Caco-2 (cell line): Measurements from ENCODE around the gene PAPSS2. TPM values are rescaled to one million over a fixed set of nuclear protein-coding genes. Genes with fewer than 3 reads are reported as not detected.

Experiments
- BruUV-seq: library from RNA; stranded (reverse); fragments of 400-500 nt; replicated peaks from 2 replicates; lab custom pipeline; 2021; lab: Mats Ljungman, UMichigan
- CTCF ChIA-PET: fragments of 300-600 bp; sonication (Branson Sonifier 250); formaldehyde crosslinking; loops from one replicate; lab custom pipeline; 2022; ENCODE audit warnings: antibody characterized with exemption; lab: Charles Lee
- POLR2A ChIA-PET: fragments of 300-600 bp; sonication (Branson Sonifier 250); formaldehyde crosslinking; loops from one replicate; lab custom pipeline; 2022; ENCODE audit warnings: antibody characterized with exemption; lab: Charles Lee
- DNase-seq, 2 experiments: peaks; one replicate each; pipeline versions ENCODE4 v3.0.0 to v3.0.0-alpha.2; 2020 to 2022
- H3K27me3 ChIP-seq: replicated peaks from 2 replicates; pipeline ENCODE4 v1.6.0; 2011; ENCODE audit warnings: low read length; ENCODE audit not compliant: control insufficient read depth, insufficient read depth
- H3K36me3 ChIP-seq: 2 replicates; pipeline ENCODE4 v1.5.1; 2011; ENCODE audit warnings: low read length; ENCODE audit not compliant: control insufficient read depth, insufficient read depth
- H3K4me1 ChIP-seq: fragments of 250-450 bp; sonication (Bioruptor Pico); 2 replicates; pipeline ENCODE4 v1.5.1; 2020; ENCODE audit warnings: mild to moderate bottlenecking
- H3K4me3 ChIP-seq: 2 replicates; pipeline ENCODE4 v1.5.1; 2011; ENCODE audit warnings: low read depth, mild to moderate bottlenecking, control low read depth, low read length
- H3K9me3 ChIP-seq: fragments of 250-450 bp; sonication (Bioruptor Pico); 2 replicates; pipeline ENCODE4 v1.5.1; 2020; ENCODE audit warnings: mild to moderate bottlenecking, moderate library complexity
- H3K27ac Mint-ChIP-seq: one replicate; pipeline ENCODE4 v1.8.0; 2022; ENCODE audit warnings: mixed read lengths; ENCODE audit not compliant: unreplicated experiment
- H3K27me3 Mint-ChIP-seq: one replicate; pipeline ENCODE4 v1.8.0; 2022; ENCODE audit warnings: mixed read lengths; ENCODE audit not compliant: insufficient read depth, unreplicated experiment
- H3K36me3 Mint-ChIP-seq: one replicate; pipeline ENCODE4 v1.8.0; 2022; ENCODE audit warnings: mild to moderate bottlenecking, mixed read lengths; ENCODE audit not compliant: insufficient read depth, unreplicated experiment
- H3K4me1 Mint-ChIP-seq: one replicate; pipeline ENCODE4 v1.8.0; 2022; ENCODE audit warnings: low read depth, mixed read lengths; ENCODE audit not compliant: unreplicated experiment
- H3K4me3 Mint-ChIP-seq: one replicate; pipeline ENCODE4 v1.8.0; 2022; ENCODE audit warnings: mild to moderate bottlenecking, moderate library complexity, mixed read lengths; ENCODE audit not compliant: unreplicated experiment
- H3K9me3 Mint-ChIP-seq: one replicate; pipeline ENCODE4 v1.8.0; 2022; ENCODE audit warnings: mixed read lengths; ENCODE audit not compliant: unreplicated experiment
- intact Hi-C: fragments of 100-400 bp; cut with micrococcal nuclease; formaldehyde crosslinking; loops from one replicate; pipeline ENCODE4 v1.10.0; 2022; ENCODE audit not compliant: unreplicated experiment
- total RNA-seq: library from RNA; stranded (reverse); gene quantifications from 2 replicates; pipeline ENCODE4 v1.2.3, GENCODE V29; 2022
- TF ChIP-seq, protein P1 (sequence below), 2 experiments: fragments of 200-600 bp in 1 of 2; IDR thresholded peaks; 1 replicate in 1 of 2; 2 replicates in 1 of 2; pipeline versions ENCODE4 v1.5.1 to v1.8.0; 2011 to 2022; ENCODE audit warnings: antibody characterized with exemption in 1 of 2, control low read depth in 1 of 2, inconsistent platforms in 1 of 2, low read depth in 1 of 2, low read length in 1 of 2, mild to moderate bottlenecking in 1 of 2, moderate library complexity in 1 of 2; ENCODE audit not compliant: insufficient read depth in 1 of 2, severe bottlenecking in 1 of 2, unreplicated experiment in 1 of 2

The PAPSS2 gene
- total RNA-seq, 1 experiment from 2014 or later, result 4.3 TPM

DNA sequence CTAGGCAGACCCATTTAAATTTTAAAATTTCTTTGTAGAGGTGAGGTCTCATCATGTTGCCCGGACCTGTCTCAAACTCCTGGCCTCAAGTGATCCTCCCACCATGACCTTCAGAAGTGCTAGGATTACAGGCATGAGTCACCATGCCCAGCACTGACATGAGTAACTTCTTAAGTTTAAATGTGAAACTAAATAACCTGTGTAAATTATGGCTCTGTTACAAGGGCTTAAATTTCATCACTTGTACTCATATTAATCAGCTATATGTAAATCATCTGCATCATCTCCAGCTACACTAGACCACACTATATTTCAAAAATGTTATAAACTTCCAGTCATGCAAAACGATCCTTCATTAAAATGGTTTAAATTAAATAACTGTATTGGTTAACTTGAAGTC lies 102.2 kb downstream of the PAPSS2 start:
- H3K27ac Mint-ChIP-seq, result no peak overlapping the region
- H3K27me3 Mint-ChIP-seq, result no peaks in the 10 kb centered on the region
- H3K36me3 Mint-ChIP-seq, result peaks cover 18% of the 10 kb centered on the region
- TF ChIP-seq, protein P1, sequence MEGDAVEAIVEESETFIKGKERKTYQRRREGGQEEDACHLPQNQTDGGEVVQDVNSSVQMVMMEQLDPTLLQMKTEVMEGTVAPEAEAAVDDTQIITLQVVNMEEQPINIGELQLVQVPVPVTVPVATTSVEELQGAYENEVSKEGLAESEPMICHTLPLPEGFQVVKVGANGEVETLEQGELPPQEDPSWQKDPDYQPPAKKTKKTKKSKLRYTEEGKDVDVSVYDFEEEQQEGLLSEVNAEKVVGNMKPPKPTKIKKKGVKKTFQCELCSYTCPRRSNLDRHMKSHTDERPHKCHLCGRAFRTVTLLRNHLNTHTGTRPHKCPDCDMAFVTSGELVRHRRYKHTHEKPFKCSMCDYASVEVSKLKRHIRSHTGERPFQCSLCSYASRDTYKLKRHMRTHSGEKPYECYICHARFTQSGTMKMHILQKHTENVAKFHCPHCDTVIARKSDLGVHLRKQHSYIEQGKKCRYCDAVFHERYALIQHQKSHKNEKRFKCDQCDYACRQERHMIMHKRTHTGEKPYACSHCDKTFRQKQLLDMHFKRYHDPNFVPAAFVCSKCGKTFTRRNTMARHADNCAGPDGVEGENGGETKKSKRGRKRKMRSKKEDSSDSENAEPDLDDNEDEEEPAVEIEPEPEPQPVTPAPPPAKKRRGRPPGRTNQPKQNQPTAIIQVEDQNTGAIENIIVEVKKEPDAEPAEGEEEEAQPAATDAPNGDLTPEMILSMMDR (IDR thresholded peaks at IDR 0.05; ENCODE audit: insufficient read depth in 1 of 2, low read depth in 1 of 2, low read length in 1 of 2, severe bottlenecking in 1 of 2, unreplicated experiment in 1 of 2), result no peak
- no peak overlapping the region for H3K4me3 Mint-ChIP-seq
- ChIA-PET CTCF (no interaction called here), POLR2A (no interaction called here)
- no peak for DNase-seq
- Histone ChIP-seq H3K9me3 (no peaks in the 10 kb centered on the region), H3K36me3 (no peaks in the 10 kb centered on the region), H3K4me3 (no peak overlapping the region), H3K27me3 (no peaks in the 10 kb centered on the region), H3K4me1 (peaks cover 17% of the 10 kb centered on the region)
- peaks cover 6% of the 10 kb centered on the region for H3K4me1 Mint-ChIP-seq
- intact Hi-C loops, result no loop called here
- no peaks in the 10 kb centered on the region for H3K9me3 Mint-ChIP-seq
- no TSS peak for BruUV-seq

- Mint-ChIP-seq H3K4me3 (no peak overlapping the region), H3K4me1 (peaks cover 6% of the 10 kb centered on the region), H3K27me3 (no peaks in the 10 kb centered on the region), H3K27ac (no peak overlapping the region), H3K9me3 (no peaks in the 10 kb centered on the region), H3K36me3 (peaks cover 32% of the 10 kb centered on the region)
- ChIA-PET CTCF (interaction anchor here (0.7 to 1.2 kb wide), 3 partner anchors 8 to 1471 kb away, joined by 3 to 8 read pairs (median 3); no protein-coding TSS in a partner anchor), POLR2A (no interaction called here)
- no TSS peak for BruUV-seq
- H3K27me3 ChIP-seq, result no peaks in the 10 kb centered on the region
- no peak overlapping the region for H3K4me3 ChIP-seq
- H3K9me3 ChIP-seq, result no peaks in the 10 kb centered on the region
- DNase-seq, result no peak
- intact Hi-C loops, result no loop called here
- peaks cover 17% of the 10 kb centered on the region for H3K4me1 ChIP-seq
- H3K36me3 ChIP-seq, result no peaks in the 10 kb centered on the region
- TF ChIP-seq, protein P1 (IDR thresholded peaks at IDR 0.05; ENCODE audit: insufficient read depth in 1 of 2, low read depth in 1 of 2, low read length in 1 of 2, severe bottlenecking in 1 of 2, unreplicated experiment in 1 of 2), result no peak
These were observed 103.6 kb downstream of the PAPSS2 start for GRCh38 chr10:87763086-87763861.

DNA sequence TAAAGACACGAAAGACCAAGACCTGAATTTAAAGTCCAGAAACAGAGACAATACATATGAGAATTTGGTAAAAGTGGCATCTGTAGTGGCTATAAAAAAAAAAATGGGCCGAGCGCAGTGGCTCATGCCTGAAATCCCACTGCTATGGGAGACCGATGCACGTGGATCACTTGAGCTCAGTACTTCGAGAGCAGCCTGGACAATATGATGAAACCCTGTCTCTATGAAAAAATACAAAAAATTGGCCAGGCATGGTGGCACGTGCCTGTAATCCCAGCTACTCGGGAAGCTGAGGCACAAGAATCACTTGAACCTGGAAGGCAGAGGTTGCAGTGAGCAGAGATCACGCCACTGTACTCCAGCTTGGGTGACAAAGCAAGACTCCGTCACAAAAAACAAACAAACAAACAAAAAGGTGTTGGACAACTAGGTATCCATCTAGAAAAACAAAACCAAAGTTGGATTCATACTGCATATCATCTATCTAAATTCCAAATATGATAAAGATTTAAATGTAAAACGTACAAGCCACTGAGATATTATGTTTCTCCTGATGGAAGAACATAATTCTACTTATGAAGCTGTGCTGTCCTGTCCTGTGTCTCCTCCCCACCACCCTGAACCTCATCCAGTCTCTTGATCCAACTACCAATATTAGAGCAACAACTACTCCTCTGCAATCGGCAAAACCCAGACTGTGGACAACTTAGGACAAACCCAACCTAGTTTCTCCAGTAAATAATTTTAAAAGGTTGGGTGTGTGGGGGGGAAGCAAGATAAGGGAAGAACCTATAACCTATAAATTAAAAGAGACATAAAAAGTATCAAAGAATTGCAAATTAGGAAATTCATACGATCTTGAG lies 104.6 kb downstream of the PAPSS2 start:
- H3K9me3 ChIP-seq, result no peaks in the 10 kb centered on the region
- Mint-ChIP-seq H3K36me3 (peaks cover 37% of the 10 kb centered on the region), H3K9me3 (no peaks in the 10 kb centered on the region), H3K27ac (no peak overlapping the region), H3K4me1 (peaks cover 11% of the 10 kb centered on the region), H3K27me3 (no peaks in the 10 kb centered on the region), H3K4me3 (no peak overlapping the region)
- H3K4me3 ChIP-seq, result no peak overlapping the region
- TF ChIP-seq, protein P1 (IDR thresholded peaks at IDR 0.05; ENCODE audit: insufficient read depth in 1 of 2, low read depth in 1 of 2, low read length in 1 of 2, severe bottlenecking in 1 of 2, unreplicated experiment in 1 of 2), result no peak
- POLR2A ChIA-PET, result no interaction called here
- peaks cover 17% of the 10 kb centered on the region for H3K4me1 ChIP-seq
- no peaks in the 10 kb centered on the region for H3K36me3 ChIP-seq
- CTCF ChIA-PET, result no interaction called here
- no peak for DNase-seq
- no peaks in the 10 kb centered on the region for H3K27me3 ChIP-seq
- BruUV-seq, result no TSS peak
- intact Hi-C loops, result no loop called here
